ENCODE measurements around the gene MAP1LC3B2.

The MAP1LC3B2 gene

DNA sequence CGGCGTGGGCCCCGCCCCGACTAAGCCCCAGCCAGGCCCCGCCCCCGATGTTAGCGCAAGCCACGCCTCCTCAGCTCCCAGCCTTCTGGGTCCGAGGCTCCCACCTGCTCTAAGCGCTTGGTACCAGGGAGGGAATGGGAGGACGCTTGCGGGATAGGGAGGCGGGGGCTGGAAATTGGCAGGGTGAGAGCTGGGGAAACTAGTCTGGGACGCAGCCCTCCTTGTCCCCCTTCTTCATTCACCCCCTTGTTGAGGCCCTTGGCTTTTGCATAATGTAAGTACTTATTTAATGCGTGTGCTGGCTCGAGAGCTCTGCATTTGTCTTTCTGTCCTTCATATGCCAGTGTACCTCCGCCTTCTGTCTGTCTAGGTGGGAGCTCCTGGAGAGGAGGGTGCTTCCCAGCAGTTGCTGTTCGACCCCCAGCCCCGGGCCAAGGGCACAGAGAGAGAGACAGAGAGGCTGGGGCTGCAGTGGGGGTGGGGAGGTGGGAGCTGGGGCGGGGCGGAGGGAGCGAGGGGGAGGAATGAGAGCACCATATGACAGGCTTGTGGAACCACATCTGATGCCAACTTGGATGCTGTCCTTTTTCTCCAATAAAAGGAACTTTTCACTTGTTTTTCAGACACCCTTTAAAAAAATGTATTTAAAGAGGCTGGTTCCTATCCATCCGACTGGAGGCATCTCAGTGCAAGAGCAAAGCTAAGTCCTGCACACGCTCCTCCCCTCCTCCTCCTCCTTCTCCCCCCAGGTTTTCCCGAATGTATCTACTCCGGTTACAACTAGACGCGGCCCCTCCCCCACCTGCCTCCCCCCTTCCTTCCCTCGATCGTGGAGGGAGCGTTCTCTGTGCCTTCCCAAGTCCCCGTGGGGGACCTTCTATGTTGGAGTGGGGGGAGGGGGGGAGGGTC, 25.6 kb upstream of the MAP1LC3B2 start:
- TF ChIP-seq, protein P1, sequence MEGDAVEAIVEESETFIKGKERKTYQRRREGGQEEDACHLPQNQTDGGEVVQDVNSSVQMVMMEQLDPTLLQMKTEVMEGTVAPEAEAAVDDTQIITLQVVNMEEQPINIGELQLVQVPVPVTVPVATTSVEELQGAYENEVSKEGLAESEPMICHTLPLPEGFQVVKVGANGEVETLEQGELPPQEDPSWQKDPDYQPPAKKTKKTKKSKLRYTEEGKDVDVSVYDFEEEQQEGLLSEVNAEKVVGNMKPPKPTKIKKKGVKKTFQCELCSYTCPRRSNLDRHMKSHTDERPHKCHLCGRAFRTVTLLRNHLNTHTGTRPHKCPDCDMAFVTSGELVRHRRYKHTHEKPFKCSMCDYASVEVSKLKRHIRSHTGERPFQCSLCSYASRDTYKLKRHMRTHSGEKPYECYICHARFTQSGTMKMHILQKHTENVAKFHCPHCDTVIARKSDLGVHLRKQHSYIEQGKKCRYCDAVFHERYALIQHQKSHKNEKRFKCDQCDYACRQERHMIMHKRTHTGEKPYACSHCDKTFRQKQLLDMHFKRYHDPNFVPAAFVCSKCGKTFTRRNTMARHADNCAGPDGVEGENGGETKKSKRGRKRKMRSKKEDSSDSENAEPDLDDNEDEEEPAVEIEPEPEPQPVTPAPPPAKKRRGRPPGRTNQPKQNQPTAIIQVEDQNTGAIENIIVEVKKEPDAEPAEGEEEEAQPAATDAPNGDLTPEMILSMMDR (IDR thresholded peaks at IDR 0.05; ENCODE audit: low read depth, low read length, missing control alignments) = no peak
- no peaks in the 10 kb centered on the region for H3K27me3 ChIP-seq (replicated peaks)
- in situ Hi-C loops (cut with HindIII; ENCODE audit: low pct_ligation_motif_present, low sequenced_read_pairs) = no loop called here
- peak overlapping the region; percentile 58 for H3K4me3 ChIP-seq (ENCODE audit: low read depth, low read length)
- no peak overlapping the region for H3K27ac ChIP-seq
- H3K36me3 ChIP-seq (replicated peaks) = no peaks in the 10 kb centered on the region
- DNase-seq = peak; percentile 42

DNA sequence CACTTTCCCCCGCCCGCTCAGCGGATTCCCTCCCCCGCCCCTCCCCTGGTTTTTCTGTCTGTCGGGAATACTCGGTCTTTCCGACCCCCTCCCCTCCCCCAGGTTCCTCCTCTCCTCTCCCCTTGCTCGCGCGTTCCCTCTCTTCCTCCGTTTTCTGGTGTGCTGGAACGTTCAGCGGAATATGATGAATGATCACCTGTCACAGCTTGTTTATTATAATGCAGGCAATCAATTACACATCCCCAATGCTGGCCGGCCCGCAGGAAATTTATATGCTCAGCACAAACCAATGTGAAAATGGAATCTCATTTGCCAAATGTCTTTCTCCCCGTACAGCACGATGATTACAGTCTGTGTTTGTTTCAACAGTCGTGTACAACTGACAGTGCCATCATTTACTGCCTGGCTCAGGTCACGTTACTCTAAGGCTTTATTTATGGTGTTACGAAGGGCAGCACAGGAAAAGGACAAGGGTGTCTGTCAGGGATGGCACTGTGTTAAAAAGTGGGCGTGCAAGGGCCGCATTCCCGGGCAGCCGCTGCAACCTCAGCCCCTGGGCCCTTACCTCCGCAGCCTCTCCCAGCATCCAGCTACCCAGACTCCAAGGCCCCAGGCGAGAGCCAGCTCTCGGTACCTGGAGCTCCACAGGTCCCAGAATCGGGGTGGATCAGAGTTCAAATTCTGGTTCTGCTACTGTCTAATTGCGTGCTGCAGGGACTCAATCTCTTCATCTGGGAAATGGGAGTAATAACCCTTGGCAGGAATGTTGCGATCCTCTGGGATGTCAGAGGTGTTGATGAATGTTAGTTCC, 24.7 kb upstream of the MAP1LC3B2 start:
- TF ChIP-seq, protein P1 (IDR thresholded peaks at IDR 0.05; ENCODE audit: low read depth, low read length, missing control alignments) = no peak
- in situ Hi-C loops (cut with HindIII; ENCODE audit: low pct_ligation_motif_present, low sequenced_read_pairs) = no loop called here
- Histone ChIP-seq H3K36me3 (replicated peaks) (no peaks in the 10 kb centered on the region), H3K4me3 (ENCODE audit: low read depth, low read length) (peak overlapping the region; percentile 58), H3K27me3 (replicated peaks) (no peaks in the 10 kb centered on the region), H3K27ac (no peak overlapping the region)
- no peak for DNase-seq

DNA sequence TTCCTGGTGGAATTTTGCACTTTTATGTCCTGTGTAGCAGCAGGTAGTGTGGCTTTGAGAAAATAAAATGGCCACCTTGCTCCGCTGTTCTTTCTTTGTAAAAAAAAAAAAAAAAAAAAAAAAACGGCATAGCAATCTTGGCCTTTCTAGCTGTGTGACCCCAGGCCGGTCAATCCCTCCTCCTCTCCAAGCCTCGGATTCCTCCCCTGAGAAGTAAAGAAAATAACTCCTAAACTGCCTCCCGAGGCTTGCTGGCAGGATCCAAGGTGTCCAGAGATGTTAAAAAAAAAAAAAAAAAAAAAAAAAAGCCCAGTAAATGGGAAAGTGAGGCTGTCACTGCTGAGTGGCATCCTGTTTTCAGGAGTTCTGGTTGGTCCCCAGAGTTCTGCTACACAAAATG, 23.9 kb upstream of the MAP1LC3B2 start:
- Histone ChIP-seq H3K27ac (no peak overlapping the region), H3K4me3 (ENCODE audit: low read depth, low read length) (no peak overlapping the region), H3K27me3 (replicated peaks) (no peaks in the 10 kb centered on the region), H3K36me3 (replicated peaks) (no peaks in the 10 kb centered on the region)
- DNase-seq = no peak
- in situ Hi-C loops (cut with HindIII; ENCODE audit: low pct_ligation_motif_present, low sequenced_read_pairs) = no loop called here
- TF ChIP-seq, protein P1 (IDR thresholded peaks at IDR 0.05; ENCODE audit: low read depth, low read length, missing control alignments) = no peak

DNA sequence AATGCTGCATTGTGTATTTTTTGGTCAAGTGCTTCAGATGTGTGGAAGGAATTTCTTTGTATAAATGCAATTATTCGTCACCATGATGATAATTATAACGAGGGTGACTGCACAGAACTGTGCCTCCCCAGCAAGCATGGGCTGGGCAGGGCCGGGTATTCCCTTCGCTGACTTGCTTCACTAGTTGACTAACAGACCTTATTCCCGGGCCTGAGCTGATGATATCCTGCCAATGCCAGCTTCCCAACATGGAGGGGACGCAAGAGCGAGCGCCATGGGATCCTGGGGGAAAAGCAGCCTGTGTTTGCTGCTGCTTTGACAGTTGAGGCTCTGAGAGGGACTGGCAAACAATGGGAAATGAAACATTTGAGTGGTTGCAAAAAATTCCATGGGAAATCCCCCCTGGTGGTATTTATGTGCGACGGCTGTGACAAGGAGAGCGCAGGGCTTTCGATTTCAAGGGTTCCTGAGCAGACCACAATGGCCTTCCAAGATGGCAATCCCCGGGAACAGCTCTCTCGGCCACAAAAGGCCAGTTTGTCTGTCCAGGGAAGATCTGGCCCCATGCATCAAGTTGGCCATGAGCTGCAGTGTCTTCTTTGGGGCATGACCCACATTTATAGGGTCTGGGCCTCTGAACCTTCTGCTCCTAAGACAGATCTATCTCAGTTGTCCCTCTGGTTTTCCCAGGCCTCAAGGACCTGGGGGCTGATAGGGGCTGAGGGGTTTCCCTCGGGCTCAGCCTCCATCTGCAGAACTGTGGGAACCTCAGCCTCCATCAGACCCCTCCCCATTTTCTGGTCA, 21.9 kb upstream of the MAP1LC3B2 start:
- Histone ChIP-seq H3K4me3 (ENCODE audit: low read depth, low read length) (no peak overlapping the region), H3K27ac (no peak overlapping the region), H3K36me3 (replicated peaks) (no peaks in the 10 kb centered on the region), H3K27me3 (replicated peaks) (no peaks in the 10 kb centered on the region)
- TF ChIP-seq, protein P1 (IDR thresholded peaks at IDR 0.05; ENCODE audit: low read depth, low read length, missing control alignments) = no peak
- in situ Hi-C loops (cut with HindIII; ENCODE audit: low pct_ligation_motif_present, low sequenced_read_pairs) = no loop called here
- no peak for DNase-seq

DNA sequence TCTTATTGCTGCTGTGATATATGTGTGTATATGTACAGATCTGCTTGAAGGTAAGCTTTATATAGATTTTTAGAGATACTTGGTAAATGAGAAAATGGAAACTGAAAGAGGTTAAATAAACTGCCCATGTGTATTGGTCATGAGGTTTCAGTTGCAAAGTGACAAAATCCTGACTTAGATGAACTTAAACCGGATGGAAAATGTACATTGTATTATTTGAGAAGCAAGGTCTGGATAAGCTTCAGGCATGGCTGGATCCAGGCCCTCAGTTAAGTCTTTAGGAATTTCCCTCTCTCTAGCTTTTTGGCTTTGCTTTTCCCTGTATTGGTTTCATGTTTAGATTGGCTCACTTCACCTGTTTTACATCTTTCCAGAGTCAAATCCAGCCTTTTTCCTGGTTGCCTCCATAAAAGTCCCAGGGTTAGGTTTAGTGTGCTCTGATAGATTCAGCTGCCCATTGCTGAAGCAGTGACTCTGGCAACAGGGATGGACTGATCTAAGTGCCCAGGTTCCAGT, 21.0 kb upstream of the MAP1LC3B2 start:
- H3K4me3 ChIP-seq (ENCODE audit: low read depth, low read length) = no peak overlapping the region
- DNase-seq = no peak
- H3K27ac ChIP-seq = no peak overlapping the region
- TF ChIP-seq, protein P1 (IDR thresholded peaks at IDR 0.05; ENCODE audit: low read depth, low read length, missing control alignments) = no peak
- no peaks in the 10 kb centered on the region for H3K27me3 ChIP-seq (replicated peaks)
- no peaks in the 10 kb centered on the region for H3K36me3 ChIP-seq (replicated peaks)
- in situ Hi-C loops (cut with HindIII; ENCODE audit: low pct_ligation_motif_present, low sequenced_read_pairs) = no loop called here

Data from brain microvascular endothelial cell (primary cell).